GM10248 (cell line): ENCODE results near the gene DPM1.

Source experiments
- CTCF ChIA-PET: fragments of 300-600 bp; sonication (Branson Sonifier 250); formaldehyde crosslinking; extraction: SDS; loops from one replicate; lab custom pipeline; 2021; ENCODE audit warnings: antibody characterized with exemption; lab: Yijun Ruan, JAX
- POLR2A ChIA-PET: fragments of 350-650 bp; sonication (Branson Sonifier 250); formaldehyde crosslinking; extraction: SDS; loops from one replicate; lab custom pipeline; 2020; ENCODE audit warnings: antibody characterized with exemption; lab: Yijun Ruan, JAX
- DNase-seq: peaks from one replicate; pipeline ENCODE4 v3.0.0; 2012; ENCODE audit errors: extremely low spot score
- TF ChIP-seq, protein P1 (sequence below): IDR thresholded peaks from 2 replicates; pipeline ENCODE4 v1.5.1; 2012; ENCODE audit warnings: mild to moderate bottlenecking, low read depth; ENCODE audit errors: extremely low read depth, missing control alignments, control extremely low read depth

The DPM1 gene

DNA sequence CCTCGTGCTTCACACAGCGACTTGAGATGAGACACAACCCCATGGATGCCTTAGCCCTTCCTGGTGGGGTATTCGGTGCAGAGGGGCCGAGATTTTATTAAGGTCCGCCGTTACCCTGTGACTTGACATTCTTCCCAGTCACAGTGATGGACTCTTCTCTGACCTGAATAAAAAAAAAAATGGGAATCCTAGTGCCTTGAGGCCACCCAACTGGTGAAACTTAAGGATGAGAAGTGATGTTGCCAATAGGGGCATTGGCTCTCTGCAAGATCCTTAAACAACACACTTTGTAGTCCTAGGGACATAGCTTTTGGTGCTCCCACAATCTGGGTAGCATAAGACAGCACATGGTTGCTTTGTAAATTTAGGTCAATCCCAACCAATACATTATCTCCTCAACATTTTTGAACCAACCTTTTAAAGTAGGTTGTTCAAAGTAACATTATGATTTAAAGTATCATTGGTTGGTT is 26.3 kb downstream of the DPM1 start:
- POLR2A ChIA-PET, result interaction anchor here (1.0 to 4.2 kb wide), 3 partner anchors 15 to 137 kb away, joined by 5 to 27 read pairs (median 9); partner anchors contain the start of genes BCAS4, DPM1 and MOCS3
- DNase-seq, result no peak
- TF ChIP-seq, protein P1, sequence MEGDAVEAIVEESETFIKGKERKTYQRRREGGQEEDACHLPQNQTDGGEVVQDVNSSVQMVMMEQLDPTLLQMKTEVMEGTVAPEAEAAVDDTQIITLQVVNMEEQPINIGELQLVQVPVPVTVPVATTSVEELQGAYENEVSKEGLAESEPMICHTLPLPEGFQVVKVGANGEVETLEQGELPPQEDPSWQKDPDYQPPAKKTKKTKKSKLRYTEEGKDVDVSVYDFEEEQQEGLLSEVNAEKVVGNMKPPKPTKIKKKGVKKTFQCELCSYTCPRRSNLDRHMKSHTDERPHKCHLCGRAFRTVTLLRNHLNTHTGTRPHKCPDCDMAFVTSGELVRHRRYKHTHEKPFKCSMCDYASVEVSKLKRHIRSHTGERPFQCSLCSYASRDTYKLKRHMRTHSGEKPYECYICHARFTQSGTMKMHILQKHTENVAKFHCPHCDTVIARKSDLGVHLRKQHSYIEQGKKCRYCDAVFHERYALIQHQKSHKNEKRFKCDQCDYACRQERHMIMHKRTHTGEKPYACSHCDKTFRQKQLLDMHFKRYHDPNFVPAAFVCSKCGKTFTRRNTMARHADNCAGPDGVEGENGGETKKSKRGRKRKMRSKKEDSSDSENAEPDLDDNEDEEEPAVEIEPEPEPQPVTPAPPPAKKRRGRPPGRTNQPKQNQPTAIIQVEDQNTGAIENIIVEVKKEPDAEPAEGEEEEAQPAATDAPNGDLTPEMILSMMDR, result no peak
- CTCF ChIA-PET, result interaction anchor here (1.0 to 13.0 kb wide), 17 partner anchors 8 to 140 kb away, joined by 3 to 220 read pairs (median 4); partner anchors contain the start of genes BCAS4, DPM1 and MOCS3

DNA sequence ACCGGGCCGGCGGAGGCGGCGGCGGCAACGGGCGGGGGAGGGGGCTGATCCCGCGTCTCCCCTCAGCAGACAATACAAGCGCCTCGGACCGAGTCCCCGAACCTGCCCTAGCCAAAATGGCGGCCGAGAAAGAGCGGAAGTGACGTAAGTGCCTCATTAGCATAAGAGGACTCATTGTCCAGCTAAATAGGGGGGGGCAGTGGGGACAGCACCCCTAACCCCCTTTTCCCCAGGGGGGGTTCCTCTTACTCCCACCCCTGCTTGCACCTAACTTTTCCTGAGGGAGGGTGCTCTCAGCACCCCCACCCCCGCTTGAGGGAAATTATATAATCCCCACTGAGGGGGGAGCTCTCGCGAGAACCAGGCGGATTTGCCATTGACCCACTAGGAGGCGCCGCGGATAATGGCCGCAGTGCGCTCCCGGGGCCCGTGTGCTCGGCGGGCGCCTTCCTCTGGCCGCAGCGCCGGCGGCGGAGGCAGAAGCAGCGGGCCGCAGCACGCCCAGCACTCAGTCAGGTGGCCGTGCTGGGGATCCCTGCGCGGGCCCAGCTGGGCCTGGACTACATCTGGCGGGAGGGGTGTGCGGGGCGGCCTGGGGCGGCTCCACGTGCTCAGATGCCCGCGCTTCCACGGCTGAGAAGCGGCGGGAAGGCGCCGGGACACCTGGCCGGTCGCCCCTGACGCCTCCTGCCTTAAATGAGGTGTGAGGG is 26.9 kb downstream of the DPM1 start, which contains the start of gene ADNP:
TSS of gene ADNP (minus strand) at position 132 of the 710 bp plus-strand sequence. CDS start 27,441 bp downstream, outside the sequence.
- ChIA-PET CTCF (interaction anchor here (0.9 to 13.0 kb wide), 22 partner anchors 9 to 158 kb away, joined by 3 to 220 read pairs (median 4); partner anchors contain the start of genes BCAS4, DPM1 and MOCS3), POLR2A (interaction anchor here (0.5 to 4.2 kb wide), 11 partner anchors 10 to 968 kb away, joined by 3 to 27 read pairs (median 5); partner anchors contain the start of genes BCAS4, DPM1 and MOCS3)
- TF ChIP-seq, protein P1, result peak; percentile 68
- peak; percentile 84 for DNase-seq

DNA sequence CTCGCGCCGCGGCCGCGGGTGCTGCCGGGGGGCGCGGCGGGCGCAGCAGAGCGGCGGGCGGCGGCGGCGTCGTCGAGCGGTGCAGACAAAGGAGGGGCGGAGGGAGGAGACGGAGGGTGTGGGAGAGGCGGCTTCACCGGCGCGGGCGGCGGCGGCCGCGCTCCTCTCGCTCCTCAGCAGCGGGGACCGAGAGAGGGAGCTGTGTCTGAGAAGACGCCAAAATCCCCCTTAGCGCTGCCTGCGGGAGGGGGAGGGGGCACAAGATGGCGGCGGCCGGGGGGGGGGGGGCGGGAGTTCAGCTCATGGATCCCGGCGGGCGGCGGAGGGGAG is 27.4 kb downstream of the DPM1 start:
- ChIA-PET POLR2A (interaction anchor here (0.5 to 4.2 kb wide), 10 partner anchors 10 to 968 kb away, joined by 3 to 27 read pairs (median 5); partner anchors contain the start of genes BCAS4, DPM1 and MOCS3), CTCF (interaction anchor here (0.9 to 13.0 kb wide), 21 partner anchors 9 to 158 kb away, joined by 3 to 220 read pairs (median 4); partner anchors contain the start of genes BCAS4, DPM1 and MOCS3)
- TF ChIP-seq, protein P1, result no peak
- peak; percentile 67 for DNase-seq

DNA sequence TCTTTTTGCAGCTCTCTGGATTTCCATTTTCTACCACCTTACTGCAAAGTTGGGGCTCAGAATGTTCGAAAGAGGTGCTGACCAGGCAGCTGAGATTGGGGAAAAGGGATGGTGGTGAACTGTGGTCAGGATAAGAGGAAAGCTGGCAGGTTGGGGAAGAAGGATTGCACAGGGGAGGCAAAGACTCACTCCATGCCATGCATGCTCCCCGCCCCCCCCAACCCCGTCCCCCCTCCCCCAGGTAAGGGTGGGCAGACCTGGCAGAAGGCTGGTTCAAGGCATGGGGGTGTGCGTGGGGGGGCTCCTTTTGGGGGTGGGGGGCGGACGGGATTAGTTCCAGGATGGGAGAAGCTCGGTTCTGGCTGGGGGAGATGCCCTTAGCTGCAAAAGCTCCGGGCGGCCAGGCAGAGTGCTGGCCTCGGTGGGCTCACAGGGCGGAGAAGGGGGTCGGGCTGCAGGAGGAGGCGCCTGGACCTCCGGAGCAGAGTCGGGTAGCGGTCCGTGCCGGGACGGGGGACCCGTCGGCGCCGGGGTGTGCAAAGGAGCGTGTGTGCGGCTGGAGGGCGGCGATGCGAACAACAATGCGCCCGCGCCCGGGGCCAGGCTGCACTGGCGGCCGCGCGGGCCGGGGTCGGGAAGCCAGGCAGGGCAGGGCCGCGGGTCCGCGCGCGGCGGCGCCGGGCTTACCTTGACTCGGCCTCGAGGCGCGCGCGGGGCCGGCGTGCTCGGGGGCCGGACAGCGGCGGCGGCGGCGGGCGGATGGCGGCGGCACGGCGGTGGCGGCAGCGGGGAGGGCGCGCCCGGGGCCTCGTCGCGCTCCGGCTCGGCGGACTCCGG is 28.0 kb downstream of the DPM1 start:
- TF ChIP-seq, protein P1, result no peak
- ChIA-PET POLR2A (interaction anchor here (0.6 to 4.2 kb wide), 6 partner anchors 9 to 967 kb away, joined by 5 to 27 read pairs (median 7); partner anchors contain the start of genes BCAS4, DPM1 and MOCS3), CTCF (interaction anchor here (0.6 to 13.0 kb wide), 32 partner anchors 10 to 157 kb away, joined by 3 to 220 read pairs (median 7); partner anchors contain the start of genes BCAS4, DPM1 and MOCS3)
- DNase-seq, result no peak

DNA sequence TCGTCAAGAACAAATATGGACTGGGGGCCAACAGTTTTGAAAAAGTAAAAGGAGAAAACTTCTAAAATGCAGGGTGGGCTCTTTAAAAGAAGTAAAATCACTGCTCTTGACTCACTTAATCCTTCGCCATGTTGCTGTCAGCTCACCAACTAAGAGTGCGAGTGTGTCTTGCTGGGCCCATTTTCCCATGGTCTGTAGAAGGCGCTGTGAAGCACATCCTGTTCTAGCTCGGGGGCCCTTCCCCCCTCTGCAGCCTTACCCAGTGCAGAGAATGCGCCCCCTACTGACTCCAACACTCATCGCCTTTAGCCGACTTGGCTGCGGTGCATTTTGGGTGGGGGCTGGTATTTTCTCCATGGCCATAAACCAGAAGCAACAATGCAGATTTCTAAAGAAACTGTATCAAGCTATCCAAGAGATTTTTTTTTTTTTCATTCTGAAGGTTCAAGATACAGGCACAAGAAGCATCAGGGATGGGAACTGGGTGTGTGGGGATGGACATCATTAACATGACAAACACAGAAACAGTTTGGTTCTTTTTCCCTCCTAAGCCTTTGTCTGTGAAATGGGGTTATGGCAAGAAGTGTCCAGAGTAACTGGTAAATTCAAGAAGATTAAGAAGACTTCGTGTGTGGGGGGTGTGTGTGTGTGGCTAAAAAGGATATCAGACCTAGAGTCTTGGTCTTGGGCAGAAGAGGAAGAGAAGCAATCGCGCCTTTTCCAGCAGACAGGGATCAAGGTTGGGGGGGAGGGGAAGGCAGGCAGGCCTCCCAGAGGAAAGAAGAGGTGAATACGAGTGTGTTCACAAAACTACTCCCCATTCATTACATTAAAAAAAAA is 28.8 kb downstream of the DPM1 start:
- ChIA-PET CTCF (interaction anchor here (0.6 to 13.0 kb wide), 37 partner anchors 9 to 516 kb away, joined by 3 to 220 read pairs (median 3); partner anchors contain the start of genes BCAS4 and DPM1), POLR2A (interaction anchor here (1.1 to 4.2 kb wide), 2 partner anchors 9 to 29 kb away, joined by 11 to 27 read pairs; partner anchors contain the start of genes DPM1 and MOCS3)
- TF ChIP-seq, protein P1, result peak; percentile 95
- peak; percentile 84 for DNase-seq
